ENCODE measurements around the gene TGOLN2.

DNA sequence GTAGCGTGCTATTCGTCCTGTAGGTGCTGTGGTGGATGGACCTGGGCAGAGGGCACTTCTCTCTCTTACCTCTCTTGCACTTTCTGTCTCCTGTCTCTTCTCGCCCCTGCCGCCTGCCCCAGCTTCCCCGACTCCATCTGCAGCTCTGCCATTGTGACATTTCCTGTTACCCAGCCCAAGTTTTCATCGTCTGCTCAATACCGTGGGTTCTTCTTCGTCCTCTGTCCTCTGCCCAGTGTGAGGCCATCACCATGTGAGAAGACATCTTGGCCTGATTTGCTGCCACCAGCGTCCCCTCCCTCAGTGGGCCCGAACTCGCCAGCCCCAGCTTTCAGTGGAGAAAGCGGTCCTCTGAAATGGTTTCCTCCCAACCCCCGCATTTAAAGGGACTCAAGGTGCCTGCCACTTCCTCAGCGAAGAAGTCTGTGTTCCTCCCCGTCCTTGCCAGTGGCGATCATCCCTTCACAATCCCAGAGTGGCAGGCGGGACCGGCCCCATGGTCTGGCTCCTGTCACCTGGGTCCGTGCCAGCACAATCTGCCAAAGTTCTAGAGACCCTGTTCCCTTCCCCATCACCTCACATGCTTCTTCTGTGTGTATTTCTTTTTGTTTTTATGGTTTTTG, 18.0 kb downstream of the TGOLN2 start:
- TF ChIP-seq GABPA (IDR thresholded peaks at IDR 0.05 in 1 of 2, conservative IDR thresholded peaks at IDR 0.05 in 1 of 2) (no peak), FOXA1 (IDR thresholded peaks at IDR 0.05) (no peak)
